Measurements from ENCODE around the gene PJVK. TPM values are rescaled to one million over a fixed set of nuclear protein-coding genes. Genes with fewer than 3 reads are reported as not detected.
A peak's percentile ranks its signal among the peaks of the same experiment; 100 is the strongest.

PJVK gene
- 1 to 10 TPM; 3.2 to 4.6 TPM for total RNA-seq

GRCh38 chr2:178450774-178451525 lies at the start of gene PJVK, which contains the start of gene PRKRA:
PJVK (plus strand) TSS chr2:178451378; CDS start chr2:178453410, 2,032 bp downstream.
PRKRA (minus strand) TSS chr2:178451175; CDS start chr2:178451030, 145 bp downstream.
- H3K4me1 Mint-ChIP-seq (ENCODE audit: low read depth): peaks cover 24% of the 10 kb centered on the region
- ATAC-seq: peak; percentile 94
- peaks cover 25% of the 10 kb centered on the region for H3K36me3 Mint-ChIP-seq (ENCODE audit: low read depth)
- no peaks in the 10 kb centered on the region for H3K9me3 Mint-ChIP-seq
- peak within 1 kb of the TSS; percentile 96 for H3K27ac Mint-ChIP-seq
- intact Hi-C loops (cut with micrococcal nuclease): no loop called here
- ChIA-PET POLR2A (interaction anchor here (0.6 to 3.5 kb wide), 11 partner anchors 14 to 347 kb away, joined by 3 to 37 read pairs (median 3); no protein-coding TSS in a partner anchor), CTCF (interaction anchor here (0.9 to 2.9 kb wide), 8 partner anchors 28 to 339 kb away, joined by 3 to 22 read pairs (median 6); partner anchors contain the start of genes FKBP7 and RBM45)
- DNase-seq: peak; percentile 96
- peak within 1 kb of the TSS; percentile 87 for H3K4me3 Mint-ChIP-seq
- H3K27me3 Mint-ChIP-seq: peaks cover 1% of the 10 kb centered on the region
- no peak for TF ChIP-seq CTCF (IDR thresholded peaks at IDR 0.05)

- POLR2A ChIA-PET: no interaction called here
- Mint-ChIP-seq H3K36me3 (ENCODE audit: low read depth) (no peaks in the 10 kb centered on the region), H3K4me1 (ENCODE audit: low read depth) (peaks cover 9% of the 10 kb centered on the region), H3K27ac (no peak overlapping the region), H3K9me3 (no peaks in the 10 kb centered on the region), H3K4me3 (no peak overlapping the region), H3K27me3 (peaks cover 2% of the 10 kb centered on the region)
- DNase-seq (no peak), ATAC-seq (no peak)
- CTCF ChIA-PET: interaction anchor here (6.3 kb wide), 1 partner anchor 12 kb away, joined by 53 read pairs; no protein-coding TSS in a partner anchor
- intact Hi-C loops (cut with micrococcal nuclease): no loop called here
- no peak for TF ChIP-seq CTCF (IDR thresholded peaks at IDR 0.05)
Measured at GRCh38 chr2:178401994-178402437, 49.2 kb upstream of the PJVK start.

GRCh38 chr2:178403671-178404306 lies 47.4 kb upstream of the PJVK start:
- Mint-ChIP-seq H3K9me3 (no peaks in the 10 kb centered on the region), H3K27me3 (peaks cover 2% of the 10 kb centered on the region), H3K27ac (peak overlapping the region; percentile 32), H3K36me3 (ENCODE audit: low read depth) (no peaks in the 10 kb centered on the region), H3K4me3 (no peak overlapping the region), H3K4me1 (ENCODE audit: low read depth) (peaks cover 9% of the 10 kb centered on the region)
- ATAC-seq: peak; percentile 37
- ChIA-PET CTCF (interaction anchor here (1.1 to 6.3 kb wide), 3 partner anchors 10 to 291 kb away, joined by 3 to 53 read pairs (median 14); no protein-coding TSS in a partner anchor), POLR2A (interaction anchor here (1.3 to 2.4 kb wide), 2 partner anchors 9 to 10 kb away, joined by 4 to 14 read pairs; no protein-coding TSS in a partner anchor)
- no peak for DNase-seq
- no peak for TF ChIP-seq CTCF (IDR thresholded peaks at IDR 0.05)
- intact Hi-C loops (cut with micrococcal nuclease): no loop called here

- ATAC-seq (peak; percentile 86), DNase-seq (peak; percentile 58)
- Mint-ChIP-seq H3K4me3 (no peak overlapping the region), H3K27me3 (peaks cover 2% of the 10 kb centered on the region), H3K9me3 (no peaks in the 10 kb centered on the region), H3K36me3 (ENCODE audit: low read depth) (no peaks in the 10 kb centered on the region), H3K27ac (peak overlapping the region; percentile 55), H3K4me1 (ENCODE audit: low read depth) (peaks cover 9% of the 10 kb centered on the region)
- no peak for TF ChIP-seq CTCF (IDR thresholded peaks at IDR 0.05)
- intact Hi-C loops (cut with micrococcal nuclease): no loop called here
- ChIA-PET CTCF (interaction anchor here (1.1 to 6.3 kb wide), 3 partner anchors 10 to 292 kb away, joined by 3 to 53 read pairs (median 14); no protein-coding TSS in a partner anchor), POLR2A (interaction anchor here (1.3 to 2.4 kb wide), 2 partner anchors 10 kb away, joined by 4 to 14 read pairs; no protein-coding TSS in a partner anchor)
Measured at GRCh38 chr2:178404368-178404767, 46.8 kb upstream of the PJVK start.

Measured in activated CD8-positive, alpha-beta T cell treated with anti-CD3 and anti-CD28 coated beads for 36 hours (primary cell).